GM12878 (cell line): ENCODE measurements around the gene GLRA1. TPM values are rescaled to one million over a fixed set of nuclear protein-coding genes. Genes with fewer than 3 reads are reported as not detected.

Experiments used
- ATAC-seq: fragments of 200-7000 bp; cut with Tn5 transposase; 3 replicates; pipeline ENCODE4 v1.9.1; 2020; ENCODE audit warnings: mild to moderate bottlenecking, moderate library complexity
- BruUV-seq: library from RNA; stranded (reverse); fragments of 400-500 nt; replicated peaks from 2 replicates; lab custom pipeline; 2021; lab: Mats Ljungman, UMichigan
- CTCF ChIA-PET: fragments of 300-600 bp; sonication (Branson Sonifier 250); formaldehyde crosslinking; extraction: SDS; loops from one replicate; lab custom pipeline; 2021; ENCODE audit warnings: inconsistent platforms; lab: Yijun Ruan, JAX
- POLR2A ChIA-PET: fragments of 350-600 bp; formaldehyde crosslinking; extraction: SDS; loops from one replicate; lab custom pipeline; 2021; ENCODE audit warnings: inconsistent platforms; lab: Charles Lee
- RAD21 ChIA-PET: fragments of 300-600 bp; sonication (Branson Sonifier 250); formaldehyde crosslinking; loops from one replicate; lab custom pipeline; 2023; ENCODE audit warnings: antibody characterized with exemption; ENCODE audit not compliant: unreplicated experiment; lab: Charles Lee
- SMC1A ChIA-PET: fragments of 300-600 bp; sonication (Branson Sonifier 250); formaldehyde crosslinking; loops from one replicate; lab custom pipeline; 2023; ENCODE audit not compliant: unreplicated experiment, uncharacterized antibody; lab: Charles Lee
- DNase-seq: peaks from one replicate; pipeline ENCODE4 v3.0.0-alpha.2; 2011; ENCODE audit warnings: low read depth, low spot score
- FAIRE-seq: peaks from 3 replicates; lab custom pipeline; 2011; peaks lifted over from hg19 to GRCh38; lab: Jason Lieb, UNC
- H2AFZ ChIP-seq: 2 replicates; pipeline ENCODE4 v1.6.0; 2011; ENCODE audit warnings: low read depth, low read length, control low read depth; ENCODE audit not compliant: control insufficient read depth
- H3K27ac ChIP-seq: 2 replicates; pipeline ENCODE4 v1.5.1; 2011; ENCODE audit warnings: control low read depth; ENCODE audit not compliant: control insufficient read depth, insufficient read depth
- H3K27me3 ChIP-seq, 2 experiments: replicated peaks in 1 of 2; 2 replicates each; pipeline versions ENCODE4 v1.6.0 to v1.6.1; 2011; ENCODE audit warnings: low read length in 1 of 2; ENCODE audit not compliant: control insufficient read depth in 2 of 2, insufficient read depth in 2 of 2
- H3K36me3 ChIP-seq, 2 experiments: 2 replicates each; pipeline ENCODE4 v1.5.1; 2011; ENCODE audit warnings: low read length in 1 of 2; ENCODE audit not compliant: control insufficient read depth in 2 of 2, insufficient read depth in 2 of 2
- H3K4me1 ChIP-seq: 2 replicates; pipeline ENCODE4 v1.6.1; 2011; ENCODE audit warnings: mild to moderate bottlenecking, low read length, moderate library complexity, mixed read lengths; ENCODE audit not compliant: control insufficient read depth, insufficient read depth
- H3K4me2 ChIP-seq: 2 replicates; pipeline ENCODE4 v1.6.0; 2011; ENCODE audit warnings: control low read depth; ENCODE audit not compliant: control insufficient read depth, insufficient read depth
- H3K4me3 ChIP-seq: fragments of 200-600 bp; sonication (generic); 2 replicates; pipeline ENCODE4 v1.5.1; 2016
- H3K79me2 ChIP-seq: 2 replicates; pipeline ENCODE4 v1.6.0; 2011; ENCODE audit warnings: low read length; ENCODE audit not compliant: control insufficient read depth, insufficient read depth
- H3K9ac ChIP-seq: 2 replicates; pipeline ENCODE4 v1.8.0; 2011; ENCODE audit warnings: low read length, control low read depth, mixed read lengths; ENCODE audit not compliant: control insufficient read depth, insufficient read depth
- H3K9me3 ChIP-seq: replicated peaks from 3 replicates; pipeline ENCODE4 v1.5.1; 2011; ENCODE audit warnings: mild to moderate bottlenecking, low read length; ENCODE audit not compliant: control insufficient read depth, insufficient read depth
- H4K20me1 ChIP-seq: 2 replicates; pipeline ENCODE4 v1.6.0; 2011; ENCODE audit not compliant: control insufficient read depth, insufficient read depth
- CHD1 ChIP-seq: IDR thresholded peaks from 2 replicates; pipeline ENCODE4 v1.6.1; 2012; ENCODE audit warnings: low read depth, low read length, improper control_type of control experiment
- CHD4 ChIP-seq: fragments of 200-600 bp; sonication (generic); IDR thresholded peaks from 2 replicates; pipeline ENCODE4 v1.6.1; 2016; ENCODE audit warnings: mild to moderate bottlenecking
- HDGF ChIP-seq: fragments of 450-650 bp; IDR thresholded peaks from 2 replicates; pipeline ENCODE4 v1.6.1; 2016; ENCODE audit warnings: antibody characterized with exemption
- RBBP5 ChIP-seq: fragments of 200-600 bp; sonication (generic); conservative IDR thresholded peaks from 2 replicates; pipeline ENCODE4 v1.6.1; 2016
- SIX5 ChIP-seq: IDR thresholded peaks from 2 replicates; pipeline ENCODE4 v1.6.1; 2011; ENCODE audit warnings: mild to moderate bottlenecking, low read depth, low read length, moderate library complexity; ENCODE audit not compliant: severe bottlenecking
- ZBED1 ChIP-seq: IDR thresholded peaks from 2 replicates; pipeline ENCODE4 v1.6.1; 2016; ENCODE audit warnings: borderline replicate concordance
- ZNF24 ChIP-seq: fragments of 450-650 bp; IDR thresholded peaks from 2 replicates; pipeline ENCODE4 v1.6.1; 2017; ENCODE audit warnings: antibody characterized with exemption, mild to moderate bottlenecking
- ZZZ3 ChIP-seq: IDR thresholded peaks from 2 replicates; pipeline ENCODE4 v1.6.1; 2011; ENCODE audit warnings: low read depth; ENCODE audit not compliant: control insufficient read depth, insufficient read length
- WGBS: methylation state at CpG from one replicate; pipeline ENCODE4 v1.1.6; 2016; ENCODE audit warnings: low lambda C conversion rate; ENCODE audit not compliant: insufficient replicate concordance, insufficient coverage; ENCODE audit errors: missing lambda C conversion rate; 5-methylcytosine and 5-hydroxymethylcytosine counted together
- in situ Hi-C: fragments of 300-500 bp; cut with MboI; formaldehyde crosslinking; loops from 9 replicates; pipeline ENCODE4 v1.14.3; 2018; ENCODE audit warnings: mixed read lengths
- intact Hi-C: fragments of 100-400 bp; cut with micrococcal nuclease; formaldehyde crosslinking; loops from one replicate; pipeline ENCODE4 v1.14.2; 2022; ENCODE audit not compliant: unreplicated experiment
- polyA plus RNA-seq, 11 experiments: library from polyadenylated mRNA; depleted of rRNA in 4 of 11; unstranded in 6 of 11; stranded (reverse) in 5 of 11; fragments of >200 nt; fragmentation: Nextera tagmentation in 4 of 11; fragmentation: Illumina TruSeq in 1 of 11; extraction: Ambion mirVana in 4 of 11; extraction: Trizol in 1 of 11; gene quantifications; 1 replicate in 1 of 11; 2 replicates in 10 of 11; pipeline versions ENCODE4 v1.2.1 to v1.2.3, GENCODE V29; 2011 to 2016; ENCODE audit warnings: inconsistent platforms in 2 of 11, missing spikeins in 2 of 11, low read depth in 1 of 11
- total RNA-seq, 4 experiments: library from RNA; depleted of rRNA in 3 of 4; stranded (reverse); fragments of >200 nt in 3 of 4; fragmentation: Illumina TruSeq in 1 of 4; extraction: Trizol in 1 of 4; gene quantifications; 2 replicates each; pipeline versions ENCODE4 v1.2.1 to v1.2.3, GENCODE V29; 2013 to 2021
- TF ChIP-seq, protein P1 (sequence below): fragments of 450-650 bp; IDR thresholded peaks from 2 replicates; pipeline ENCODE4 v1.6.1; 2017; ENCODE audit warnings: mild to moderate bottlenecking, low read depth, inconsistent platforms; ENCODE audit not compliant: poor library complexity, severe bottlenecking
- TF ChIP-seq, protein P2 (sequence below): IDR thresholded peaks from 2 replicates; pipeline ENCODE4 v1.6.1; 2011; ENCODE audit warnings: low read depth, mild to moderate bottlenecking, low read length, moderate library complexity, borderline replicate concordance; ENCODE audit errors: extremely low read depth
- TF ChIP-seq, protein P3 (sequence below): IDR thresholded peaks from 2 replicates; pipeline ENCODE4 v1.6.1; 2011; ENCODE audit warnings: low read depth, low read length, improper control_type of control experiment, borderline replicate concordance
- TF ChIP-seq, protein P4 (sequence below): fragments of 450-650 bp; formaldehyde crosslinking; IDR thresholded peaks from 2 replicates; pipeline ENCODE4 v1.4.0; 2020; ENCODE audit warnings: mild to moderate bottlenecking, moderate library complexity

Gene GLRA1
- total and polyA plus RNA-seq, 10 of the 15 experiments (the other 5 are each of a cell fraction or from before 2014, with no cell fraction given): not detected

DNA sequence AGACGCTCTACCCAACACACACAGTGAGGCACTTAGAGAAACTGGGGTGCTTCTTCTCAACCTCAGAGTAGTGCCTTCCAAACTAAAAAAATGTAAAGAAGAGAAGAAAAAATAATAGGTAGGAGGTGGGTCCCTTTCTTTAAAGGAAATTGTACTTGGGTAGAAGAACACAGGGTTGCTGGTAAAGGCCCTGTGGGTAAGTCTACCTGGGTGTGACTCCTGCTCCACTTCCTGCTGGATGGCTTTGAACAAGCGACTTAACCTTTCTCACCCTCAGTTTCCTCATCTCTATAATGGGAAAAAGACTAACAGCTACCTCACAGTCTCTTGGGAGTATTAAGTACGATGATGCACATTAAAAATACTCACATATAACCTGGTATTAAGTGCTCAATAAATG is 32.1 kb upstream of the GLRA1 start (continued):
- TF ChIP-seq, protein P1, sequence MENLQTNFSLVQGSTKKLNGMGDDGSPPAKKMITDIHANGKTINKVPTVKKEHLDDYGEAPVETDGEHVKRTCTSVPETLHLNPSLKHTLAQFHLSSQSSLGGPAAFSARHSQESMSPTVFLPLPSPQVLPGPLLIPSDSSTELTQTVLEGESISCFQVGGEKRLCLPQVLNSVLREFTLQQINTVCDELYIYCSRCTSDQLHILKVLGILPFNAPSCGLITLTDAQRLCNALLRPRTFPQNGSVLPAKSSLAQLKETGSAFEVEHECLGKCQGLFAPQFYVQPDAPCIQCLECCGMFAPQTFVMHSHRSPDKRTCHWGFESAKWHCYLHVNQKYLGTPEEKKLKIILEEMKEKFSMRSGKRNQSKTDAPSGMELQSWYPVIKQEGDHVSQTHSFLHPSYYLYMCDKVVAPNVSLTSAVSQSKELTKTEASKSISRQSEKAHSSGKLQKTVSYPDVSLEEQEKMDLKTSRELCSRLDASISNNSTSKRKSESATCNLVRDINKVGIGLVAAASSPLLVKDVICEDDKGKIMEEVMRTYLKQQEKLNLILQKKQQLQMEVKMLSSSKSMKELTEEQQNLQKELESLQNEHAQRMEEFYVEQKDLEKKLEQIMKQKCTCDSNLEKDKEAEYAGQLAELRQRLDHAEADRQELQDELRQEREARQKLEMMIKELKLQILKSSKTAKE: no peak
- TF ChIP-seq, protein P2, sequence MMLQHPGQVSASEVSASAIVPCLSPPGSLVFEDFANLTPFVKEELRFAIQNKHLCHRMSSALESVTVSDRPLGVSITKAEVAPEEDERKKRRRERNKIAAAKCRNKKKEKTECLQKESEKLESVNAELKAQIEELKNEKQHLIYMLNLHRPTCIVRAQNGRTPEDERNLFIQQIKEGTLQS: no peak
- TF ChIP-seq SIX5: no peak

DNA sequence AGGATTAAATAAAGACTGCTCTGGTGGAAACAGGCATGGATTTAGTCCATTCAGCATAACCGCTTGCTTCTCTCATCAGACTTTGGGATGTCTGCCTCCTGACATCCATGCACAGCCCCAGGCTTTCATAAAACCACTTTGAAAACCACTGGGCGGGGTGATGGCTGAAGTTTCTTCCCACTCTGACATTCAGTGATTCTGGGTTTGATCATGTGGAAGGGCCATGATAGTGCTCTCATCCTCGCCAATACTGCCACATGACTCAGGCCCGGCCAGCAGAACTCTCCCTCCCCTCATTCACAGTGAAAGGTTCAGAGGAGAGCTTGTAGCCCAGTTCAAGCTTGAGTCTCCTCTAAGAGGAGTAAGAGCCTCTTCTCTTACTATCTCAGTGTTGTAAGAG is 29.6 kb upstream of the GLRA1 start:
- no peak overlapping the region for H3K4me3 ChIP-seq
- TF ChIP-seq HDGF: no peak
- no peak for TF ChIP-seq ZZZ3
- no peak for TF ChIP-seq RBBP5
- TF ChIP-seq, protein P3, sequence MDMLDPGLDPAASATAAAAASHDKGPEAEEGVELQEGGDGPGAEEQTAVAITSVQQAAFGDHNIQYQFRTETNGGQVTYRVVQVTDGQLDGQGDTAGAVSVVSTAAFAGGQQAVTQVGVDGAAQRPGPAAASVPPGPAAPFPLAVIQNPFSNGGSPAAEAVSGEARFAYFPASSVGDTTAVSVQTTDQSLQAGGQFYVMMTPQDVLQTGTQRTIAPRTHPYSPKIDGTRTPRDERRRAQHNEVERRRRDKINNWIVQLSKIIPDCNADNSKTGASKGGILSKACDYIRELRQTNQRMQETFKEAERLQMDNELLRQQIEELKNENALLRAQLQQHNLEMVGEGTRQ: no peak
- no peak for TF ChIP-seq ZNF24
- no peak for TF ChIP-seq CHD1
- TF ChIP-seq CHD4: no peak
- TF ChIP-seq, protein P1: no peak
- no peak for TF ChIP-seq ZBED1
- TF ChIP-seq, protein P4, sequence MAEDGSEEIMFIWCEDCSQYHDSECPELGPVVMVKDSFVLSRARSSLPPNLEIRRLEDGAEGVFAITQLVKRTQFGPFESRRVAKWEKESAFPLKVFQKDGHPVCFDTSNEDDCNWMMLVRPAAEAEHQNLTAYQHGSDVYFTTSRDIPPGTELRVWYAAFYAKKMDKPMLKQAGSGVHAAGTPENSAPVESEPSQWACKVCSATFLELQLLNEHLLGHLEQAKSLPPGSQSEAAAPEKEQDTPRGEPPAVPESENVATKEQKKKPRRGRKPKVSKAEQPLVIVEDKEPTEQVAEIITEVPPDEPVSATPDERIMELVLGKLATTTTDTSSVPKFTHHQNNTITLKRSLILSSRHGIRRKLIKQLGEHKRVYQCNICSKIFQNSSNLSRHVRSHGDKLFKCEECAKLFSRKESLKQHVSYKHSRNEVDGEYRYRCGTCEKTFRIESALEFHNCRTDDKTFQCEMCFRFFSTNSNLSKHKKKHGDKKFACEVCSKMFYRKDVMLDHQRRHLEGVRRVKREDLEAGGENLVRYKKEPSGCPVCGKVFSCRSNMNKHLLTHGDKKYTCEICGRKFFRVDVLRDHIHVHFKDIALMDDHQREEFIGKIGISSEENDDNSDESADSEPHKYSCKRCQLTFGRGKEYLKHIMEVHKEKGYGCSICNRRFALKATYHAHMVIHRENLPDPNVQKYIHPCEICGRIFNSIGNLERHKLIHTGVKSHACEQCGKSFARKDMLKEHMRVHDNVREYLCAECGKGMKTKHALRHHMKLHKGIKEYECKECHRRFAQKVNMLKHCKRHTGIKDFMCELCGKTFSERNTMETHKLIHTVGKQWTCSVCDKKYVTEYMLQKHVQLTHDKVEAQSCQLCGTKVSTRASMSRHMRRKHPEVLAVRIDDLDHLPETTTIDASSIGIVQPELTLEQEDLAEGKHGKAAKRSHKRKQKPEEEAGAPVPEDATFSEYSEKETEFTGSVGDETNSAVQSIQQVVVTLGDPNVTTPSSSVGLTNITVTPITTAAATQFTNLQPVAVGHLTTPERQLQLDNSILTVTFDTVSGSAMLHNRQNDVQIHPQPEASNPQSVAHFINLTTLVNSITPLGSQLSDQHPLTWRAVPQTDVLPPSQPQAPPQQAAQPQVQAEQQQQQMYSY: no peak

More for the DNA sequence above, 29.6 kb upstream of the GLRA1 start:
- ChIA-PET CTCF (no interaction called here), SMC1A (interaction anchor here (1.2 kb wide), 2 partner anchors 26 to 29 kb away, joined by 3 to 4 read pairs; partner anchors contain the start of gene GLRA1), RAD21 (interaction anchor here (1.1 kb wide), 1 partner anchor 52 kb away, joined by 3 read pairs; no protein-coding TSS in a partner anchor), POLR2A (interaction anchor here (0.6 kb wide), 1 partner anchor 11 kb away, joined by 9 read pairs; no protein-coding TSS in a partner anchor)
- ATAC-seq (no peak), DNase-seq (no peak), FAIRE-seq (no peak)
- no peaks in the 10 kb centered on the region for H3K79me2 ChIP-seq
- no peak overlapping the region for H3K4me2 ChIP-seq
- H4K20me1 ChIP-seq: no peaks in the 10 kb centered on the region
- H3K9ac ChIP-seq: no peak overlapping the region
- intact Hi-C loops (no loop called here), in situ Hi-C loops (no loop called here)
- H3K36me3 ChIP-seq: no peaks in the 10 kb centered on the region
- H3K9me3 ChIP-seq: no peaks in the 10 kb centered on the region
- H3K4me1 ChIP-seq: no peaks in the 10 kb centered on the region
- no TSS peak for BruUV-seq
- H3K27ac ChIP-seq: no peak overlapping the region
- H2AFZ ChIP-seq: no peak overlapping the region
- no peaks in the 10 kb centered on the region; a peak in 1 of 4 replicates for H3K27me3 ChIP-seq
- 40% methylated on average over 4 of the region's 4 CpGs for WGBS
